Stimulated activated CD4-positive, alpha-beta T cell treated with anti-CD3 and anti-CD28 coated beads, Interleukin-12 subunit alpha, Interleukin-12 subunit beta, amount 100 ng/mL, for 4 hours (primary cell): ENCODE results near the gene KIF11.

ENCODE experiments used
- DNase-seq: peaks from one replicate; pipeline ENCODE4 v3.0.0-alpha.2; 2020

Gene KIF11

GRCh38 chr10:92688573-92688926, 95.6 kb downstream of the KIF11 start:
- DNase-seq = no peak

GRCh38 chr10:92688927-92689662, 96.2 kb downstream of the KIF11 start:
- DNase-seq = no peak

- peak; percentile 11 for DNase-seq
Measured at GRCh38 chr10:92689663-92690210, 96.8 kb downstream of the KIF11 start, which contains the start of gene HHEX. TSS of gene HHEX (plus strand) at chr10:92689955. CDS start at chr10:92689987, 32 bp downstream.

GRCh38 chr10:92690211-92690914, 97.4 kb downstream of the KIF11 start:
- DNase-seq = peak; percentile 31

GRCh38 chr10:92690915-92691590, 98.1 kb downstream of the KIF11 start:
- DNase-seq = no peak

GRCh38 chr10:92691591-92692079, 98.7 kb downstream of the KIF11 start:
- no peak for DNase-seq

- DNase-seq = no peak
Measured at GRCh38 chr10:92692080-92692671, 99.2 kb downstream of the KIF11 start.

- no peak for DNase-seq
Measured at GRCh38 chr10:92692697-92693533, 100.0 kb downstream of the KIF11 start.

- DNase-seq = no peak
Measured at GRCh38 chr10:92693534-92693893, 100.6 kb downstream of the KIF11 start.

GRCh38 chr10:92695679-92696605, 103.0 kb downstream of the KIF11 start:
- no peak for DNase-seq

GRCh38 chr10:92696606-92697383, 103.9 kb downstream of the KIF11 start:
- DNase-seq = no peak

- no peak for DNase-seq
Measured at GRCh38 chr10:92697663-92698511, 105.0 kb downstream of the KIF11 start.

- DNase-seq = no peak
Measured at GRCh38 chr10:92699193-92699517, 106.2 kb downstream of the KIF11 start.

- no peak for DNase-seq
Measured at GRCh38 chr10:92699518-92700381, 106.8 kb downstream of the KIF11 start.

- DNase-seq = no peak
Measured at GRCh38 chr10:92702301-92702916, 109.5 kb downstream of the KIF11 start.
